Thyroid gland (tissue), 4 donors: Measurements from ENCODE around the gene MPL.

Experiments used
- CTCF ChIP-seq, 6 experiments: fragments of 200-600 bp in 3 of 6; fragments of 450-650 bp in 3 of 6; sonication (generic) in 3 of 6; IDR thresholded peaks; one replicate each; pipeline ENCODE4 v1.5.1; 2016 to 2019; ENCODE audit warnings: antibody characterized with exemption in 6 of 6, mild to moderate bottlenecking in 2 of 6, inconsistent platforms in 1 of 6, moderate library complexity in 1 of 6
- POLR2A ChIP-seq, 2 donors: fragments of 450-650 bp; IDR thresholded peaks; one replicate each; pipeline ENCODE4 v1.6.1; 2017; ENCODE audit warnings: antibody characterized with exemption in 2 of 2, mild to moderate bottlenecking in 2 of 2, moderate library complexity in 1 of 2

GRCh38 chr1:43317817-43318471 is 19.7 kb upstream of the MPL start:
- TF ChIP-seq POLR2A (IDR thresholded peaks at IDR 0.05), result no peak
- no peak for TF ChIP-seq CTCF (IDR thresholded peaks at IDR 0.05)
